Caki2 (cell line): Measurements from ENCODE around the gene SNX6. TPM values are rescaled to one million over a fixed set of nuclear protein-coding genes. Genes with fewer than 3 reads are reported as not detected.
"Not testable (repeated sequence)": the region's sequence is repeated elsewhere in the genome, so short reads cannot be mapped to it uniquely, and the experiment has no call there.

Source experiments
- DNase-seq: peaks from one replicate; pipeline ENCODE4 v3.0.0-alpha.2; 2015; ENCODE audit warnings: low read depth
- in situ Hi-C: cut with HindIII; loops from 2 replicates; pipeline ENCODE4 v1.10.0; 2016; ENCODE audit warnings: low sequenced_read_pairs, low pct_unique_long_range_greater_than_20kb, mixed read lengths
- total RNA-seq: library from RNA; depleted of rRNA; stranded (reverse); fragments of >200 nt; shearing (Covaris generic); gene quantifications from 2 replicates; pipeline ENCODE4 v1.2.3, GENCODE V29; 2014; ENCODE audit warnings: low replicate concordance

Gene SNX6
- total RNA-seq, 1 experiment from 2014 or later = 86.5 TPM

GRCh38 chr14:34646570-34647255 lies 16.8 kb upstream of the SNX6 start:
- no peak for DNase-seq
- in situ Hi-C loops = no loop called here

GRCh38 chr14:34643361-34643760 lies 13.4 kb upstream of the SNX6 start:
- DNase-seq = no peak
- in situ Hi-C loops = no loop called here

GRCh38 chr14:34642595-34642994 lies 12.6 kb upstream of the SNX6 start:
- in situ Hi-C loops = no loop called here
- DNase-seq = no peak

- in situ Hi-C loops = no loop called here
- no peak for DNase-seq
These were observed 10.9 kb upstream of the SNX6 start for GRCh38 chr14:34640826-34641225.

GRCh38 chr14:34634360-34634771 lies 4.4 kb upstream of the SNX6 start:
- in situ Hi-C loops, DNase-seq: not testable (repeated sequence)

GRCh38 chr14:34633742-34634141 lies 3.8 kb upstream of the SNX6 start:
- in situ Hi-C loops = no loop called here
- DNase-seq = no peak

- DNase-seq = no peak
- in situ Hi-C loops = no loop called here
These were observed 2.5 kb upstream of the SNX6 start for GRCh38 chr14:34632411-34632978.

GRCh38 chr14:34629344-34629656 lies 648 bp downstream of the SNX6 start:
- in situ Hi-C loops = no loop called here

GRCh38 chr14:34628681-34629135 lies 1.2 kb downstream of the SNX6 start:
- in situ Hi-C loops = no loop called here

More at GRCh38 chr14:34629344-34629656, 648 bp downstream of the SNX6 start:
- DNase-seq = no peak

GRCh38 chr14:34623506-34623905 lies 6.4 kb downstream of the SNX6 start:
- DNase-seq = no peak

More at GRCh38 chr14:34628681-34629135, 1.2 kb downstream of the SNX6 start:
- no peak for DNase-seq

GRCh38 chr14:34620839-34621238 lies 9.1 kb downstream of the SNX6 start:
- in situ Hi-C loops = no loop called here

More at GRCh38 chr14:34623506-34623905, 6.4 kb downstream of the SNX6 start:
- in situ Hi-C loops = no loop called here

GRCh38 chr14:34620115-34620514 lies 9.8 kb downstream of the SNX6 start:
- in situ Hi-C loops = no loop called here

More at GRCh38 chr14:34620839-34621238, 9.1 kb downstream of the SNX6 start:
- no peak for DNase-seq

GRCh38 chr14:34619471-34619870 lies 10.5 kb downstream of the SNX6 start:
- no peak for DNase-seq
- in situ Hi-C loops = no loop called here

More at GRCh38 chr14:34620115-34620514, 9.8 kb downstream of the SNX6 start:
- no peak for DNase-seq

GRCh38 chr14:34616360-34616759 lies 13.6 kb downstream of the SNX6 start:
- DNase-seq = no peak

GRCh38 chr14:34615507-34615906 lies 14.4 kb downstream of the SNX6 start:
- DNase-seq = no peak
- in situ Hi-C loops = no loop called here

More at GRCh38 chr14:34616360-34616759, 13.6 kb downstream of the SNX6 start:
- in situ Hi-C loops = no loop called here

- in situ Hi-C loops = no loop called here
- no peak for DNase-seq
These were observed 15.3 kb downstream of the SNX6 start for GRCh38 chr14:34614638-34615037.

- DNase-seq = no peak
- in situ Hi-C loops = no loop called here
These were observed 19.8 kb downstream of the SNX6 start for GRCh38 chr14:34610101-34610500.

- in situ Hi-C loops = no loop called here
- no peak for DNase-seq
These were observed 24.5 kb downstream of the SNX6 start for GRCh38 chr14:34605461-34605860.

- in situ Hi-C loops = no loop called here
- DNase-seq = no peak
These were observed 25.0 kb downstream of the SNX6 start for GRCh38 chr14:34604995-34605394.

GRCh38 chr14:34596891-34597290 lies 33.1 kb downstream of the SNX6 start:
- DNase-seq = no peak
- in situ Hi-C loops = no loop called here
